HG02678 (cell line): Measurements from ENCODE around the gene TUBB2B.

Source experiments
- ATAC-seq: cut with Tn5 transposase; IDR thresholded peaks from one replicate; pipeline ENCODE4 v1.9.1; 2021; ENCODE audit warnings: mild to moderate bottlenecking, moderate library complexity; ENCODE audit not compliant: unreplicated experiment

Gene TUBB2B

GRCh38 chr6:3227363-3228045 lies at the start of gene TUBB2B:
TUBB2B (minus strand) TSS chr6:3227653; CDS start chr6:3227543, 110 bp downstream.
- no peak for ATAC-seq

DNA sequence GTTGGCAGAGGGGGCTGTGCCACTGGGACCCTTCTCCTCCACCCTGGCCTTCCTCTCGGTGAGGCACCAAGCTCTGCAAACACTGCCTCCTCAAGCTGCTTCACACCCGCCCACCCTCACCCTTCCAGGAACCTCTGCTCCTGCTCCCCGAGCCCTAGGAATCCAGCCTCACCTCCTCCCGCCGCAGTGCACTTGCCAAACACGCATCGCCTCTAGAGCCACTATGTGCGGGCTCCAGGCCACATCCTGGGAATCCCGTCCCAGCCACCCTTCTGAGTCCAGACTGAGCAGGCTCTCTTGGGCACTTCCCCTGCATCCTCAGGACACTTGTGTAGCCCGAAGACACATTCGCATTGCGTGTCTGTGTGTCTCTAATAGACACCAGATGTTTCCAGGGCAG lies 49.8 kb upstream of the TUBB2B start:
- ATAC-seq = no peak

GRCh38 chr6:3276174-3277167 lies 49.0 kb upstream of the TUBB2B start:
- ATAC-seq = no peak

DNA sequence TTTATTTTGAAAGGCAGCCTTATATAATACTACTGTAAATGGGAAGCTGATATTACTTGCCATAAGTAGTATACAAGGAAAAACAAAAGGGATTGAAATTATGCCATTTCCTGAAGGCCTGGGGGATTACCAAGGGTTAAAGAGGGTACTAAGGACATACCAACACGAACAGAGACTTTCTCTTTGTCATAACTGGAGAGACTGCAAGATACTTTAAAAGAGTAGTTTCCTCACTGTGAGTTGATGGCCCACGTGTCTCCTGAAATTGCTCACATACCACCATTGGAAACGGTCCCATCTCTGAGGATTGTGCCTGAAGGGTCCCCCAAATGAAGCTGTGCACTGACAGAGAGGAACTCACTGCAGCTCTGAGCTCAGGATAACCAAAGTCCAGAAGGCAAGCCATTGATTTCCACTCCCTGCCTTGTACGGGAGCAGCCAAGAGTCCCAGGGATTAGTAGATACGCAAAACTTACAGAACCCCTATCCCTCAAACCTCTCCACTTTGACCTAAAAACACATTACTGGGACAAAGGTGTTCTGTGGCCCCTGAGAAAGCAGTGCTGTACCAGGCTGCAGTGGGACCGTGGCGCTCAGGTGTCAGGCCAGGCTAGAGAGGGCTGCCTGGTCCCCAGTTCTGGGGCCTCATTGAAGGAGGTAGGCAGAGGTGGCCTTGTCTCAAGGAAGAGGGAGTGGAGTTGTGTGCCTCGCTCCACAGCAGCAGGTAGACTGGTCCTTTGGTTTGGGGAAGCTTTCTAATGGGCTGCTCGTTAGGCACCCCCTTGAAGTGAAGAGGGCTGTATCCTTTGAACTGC lies 46.5 kb upstream of the TUBB2B start:
- ATAC-seq = no peak

DNA sequence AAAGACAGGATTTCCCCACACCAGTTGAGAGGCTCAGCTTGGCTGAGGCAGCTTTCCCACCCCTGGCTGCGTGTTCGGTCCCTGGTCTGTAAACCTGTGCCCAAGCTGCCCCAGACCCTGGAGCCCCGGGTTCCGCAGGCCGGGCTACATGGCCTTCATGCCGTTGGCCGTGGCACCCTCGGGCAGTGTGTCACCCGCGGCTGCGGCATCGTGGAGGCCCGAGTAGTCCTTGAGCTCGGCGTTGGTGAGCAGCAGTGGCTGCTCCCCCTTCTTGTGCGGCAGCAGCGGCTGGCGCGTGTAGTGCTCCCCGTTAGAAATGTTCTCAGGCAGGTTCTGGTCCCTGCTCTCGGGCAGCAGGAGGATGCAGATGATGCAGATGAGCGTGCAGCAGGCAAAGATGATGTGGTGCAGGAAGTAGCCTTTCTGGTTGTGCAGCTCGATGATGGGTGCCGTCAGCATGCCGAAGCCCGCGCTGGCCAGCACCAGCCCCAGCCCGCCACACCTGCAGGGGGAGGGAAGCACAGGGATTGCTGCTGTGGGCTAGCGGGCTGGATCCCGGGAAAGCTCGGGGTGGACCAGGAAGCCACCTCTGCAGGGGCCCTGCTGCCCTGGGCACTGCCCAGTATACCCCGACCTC lies 45.6 kb upstream of the TUBB2B start:
- no peak for ATAC-seq

DNA sequence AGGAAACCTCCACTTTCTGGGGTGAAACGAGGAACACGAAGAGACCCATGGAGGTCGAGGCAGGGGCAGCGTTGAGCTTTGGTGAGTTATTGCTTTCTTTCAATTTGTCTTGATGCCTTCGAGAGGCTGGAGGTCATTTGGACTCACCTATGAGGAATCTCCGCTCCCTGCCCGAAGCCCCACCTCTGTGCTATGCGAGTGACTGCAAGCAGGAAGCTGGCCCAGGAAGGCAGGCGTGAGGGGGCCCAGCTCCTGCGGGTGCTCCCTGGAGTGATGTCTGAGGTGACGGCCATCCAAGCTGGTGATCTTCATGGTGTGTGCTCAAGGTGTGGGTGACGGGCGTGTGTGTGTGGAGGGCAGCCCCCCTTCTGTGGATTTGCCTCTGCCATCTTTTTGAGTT lies 44.3 kb upstream of the TUBB2B start:
- ATAC-seq = no peak

DNA sequence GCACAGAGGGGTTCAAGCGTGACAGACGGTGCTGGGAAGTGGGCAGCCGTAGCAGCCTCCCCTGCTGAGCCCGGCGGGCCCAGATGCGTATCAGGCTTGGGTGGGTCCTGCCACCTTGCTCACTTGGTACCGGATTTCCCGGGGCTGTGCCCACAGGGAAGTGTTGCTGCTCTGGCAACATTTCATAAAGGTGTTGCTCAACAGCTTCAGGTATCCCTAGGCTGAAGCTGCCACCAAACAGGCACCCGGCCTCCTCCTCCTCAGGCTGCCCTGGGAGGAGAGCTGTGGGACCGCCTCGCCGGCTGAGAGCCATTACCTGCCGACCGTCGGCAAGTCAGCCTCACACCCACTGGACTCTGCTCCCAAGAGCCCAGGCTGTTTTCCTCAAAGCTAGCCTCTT lies 42.8 kb upstream of the TUBB2B start:
- ATAC-seq = no peak

DNA sequence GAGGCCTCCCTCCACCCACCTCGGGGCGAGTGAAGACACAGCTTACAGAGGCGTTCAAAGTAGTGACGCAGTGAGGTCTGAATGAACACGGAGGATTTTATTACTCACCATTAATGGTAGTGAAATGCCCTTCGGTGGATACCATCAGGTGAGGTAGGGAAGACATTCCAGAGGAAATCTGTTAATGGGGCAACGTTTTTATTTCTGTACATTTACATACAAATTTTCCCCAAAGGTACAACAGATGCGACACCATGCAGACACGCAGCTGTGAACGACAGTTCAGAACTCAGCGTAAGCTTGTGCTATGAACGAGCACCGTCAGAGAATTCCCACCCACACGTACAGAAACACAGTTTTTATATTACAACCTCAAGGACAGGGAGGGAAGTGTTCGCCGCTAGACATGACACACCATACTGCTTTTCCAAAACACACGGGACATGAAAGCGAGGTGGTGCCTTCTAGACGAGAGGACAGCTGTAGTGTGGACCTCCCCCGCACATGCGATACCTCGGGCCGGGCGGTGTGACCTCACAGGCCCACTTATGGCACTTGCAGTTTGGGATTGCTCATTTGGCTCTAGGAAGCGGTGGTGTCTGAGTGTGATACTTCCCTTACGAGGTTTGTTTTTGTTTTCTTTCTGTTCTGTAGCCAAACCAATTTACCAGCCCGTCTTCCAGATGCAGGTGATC lies 42.0 kb upstream of the TUBB2B start:
- ATAC-seq = no peak

- ATAC-seq = no peak
These were observed 41.2 kb upstream of the TUBB2B start for GRCh38 chr6:3268680-3269079.

- ATAC-seq = no peak
These were observed 39.7 kb upstream of the TUBB2B start for GRCh38 chr6:3267162-3267561.

GRCh38 chr6:3266170-3266569 lies 38.7 kb upstream of the TUBB2B start:
- ATAC-seq = no peak

GRCh38 chr6:3265671-3266070 lies 38.2 kb upstream of the TUBB2B start:
- no peak for ATAC-seq

DNA sequence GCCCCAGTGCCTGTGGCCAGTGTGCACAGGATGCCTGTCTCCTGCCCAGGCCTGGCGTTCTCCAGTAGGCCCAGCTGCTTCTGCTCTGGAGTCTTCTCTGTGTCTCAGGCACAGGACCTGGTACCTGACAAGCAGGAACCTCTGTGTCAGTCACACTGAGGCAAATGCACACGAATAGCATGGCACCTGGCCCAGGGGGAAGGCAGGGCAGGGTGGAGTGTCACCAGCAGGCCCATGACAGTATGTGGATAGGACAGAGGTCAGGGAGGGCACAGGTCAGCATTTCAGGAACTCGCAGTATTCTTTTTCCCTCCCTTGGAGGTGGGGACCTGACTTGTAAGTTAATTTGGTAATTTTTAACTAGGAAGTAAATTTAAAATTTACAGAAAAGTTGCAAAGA lies 36.9 kb upstream of the TUBB2B start:
- no peak for ATAC-seq

DNA sequence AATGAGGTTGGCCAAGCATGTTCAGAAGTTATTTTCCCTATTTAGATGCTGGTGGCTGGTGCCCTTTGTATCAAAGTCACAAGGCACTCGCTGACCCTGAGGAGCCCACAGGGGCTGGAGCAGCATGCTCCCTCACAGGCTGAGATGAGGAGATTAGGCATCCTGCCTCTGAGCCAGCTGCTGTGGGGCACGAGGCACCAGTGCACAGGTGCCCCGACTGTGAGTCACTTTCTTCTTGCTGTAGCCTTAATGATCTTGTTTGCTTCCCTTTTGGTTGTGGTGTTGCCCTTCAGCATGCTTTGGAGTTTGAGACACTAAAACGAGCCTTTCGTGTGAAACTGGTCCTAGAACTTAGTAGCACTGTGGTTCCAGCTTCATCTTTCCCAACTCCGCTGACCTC lies 35.6 kb upstream of the TUBB2B start:
- ATAC-seq = no peak

- ATAC-seq = no peak
These were observed 34.5 kb upstream of the TUBB2B start for GRCh38 chr6:3261921-3262320.

DNA sequence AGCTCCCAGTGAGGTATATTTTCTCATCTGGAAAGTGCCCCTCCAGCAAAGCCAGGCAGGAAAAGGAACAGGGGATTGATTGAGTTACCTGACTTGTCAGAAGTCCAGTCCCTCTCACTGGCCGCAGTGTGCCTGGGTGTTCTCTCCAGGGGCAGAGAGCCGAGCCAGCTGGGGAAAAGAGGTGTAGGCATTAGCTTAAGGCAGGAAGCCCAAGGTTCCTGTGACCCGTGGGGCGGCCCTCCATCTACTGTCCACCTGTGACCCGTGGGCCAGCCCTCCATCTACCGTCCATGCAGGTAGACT lies 34.0 kb upstream of the TUBB2B start:
- ATAC-seq = no peak

DNA sequence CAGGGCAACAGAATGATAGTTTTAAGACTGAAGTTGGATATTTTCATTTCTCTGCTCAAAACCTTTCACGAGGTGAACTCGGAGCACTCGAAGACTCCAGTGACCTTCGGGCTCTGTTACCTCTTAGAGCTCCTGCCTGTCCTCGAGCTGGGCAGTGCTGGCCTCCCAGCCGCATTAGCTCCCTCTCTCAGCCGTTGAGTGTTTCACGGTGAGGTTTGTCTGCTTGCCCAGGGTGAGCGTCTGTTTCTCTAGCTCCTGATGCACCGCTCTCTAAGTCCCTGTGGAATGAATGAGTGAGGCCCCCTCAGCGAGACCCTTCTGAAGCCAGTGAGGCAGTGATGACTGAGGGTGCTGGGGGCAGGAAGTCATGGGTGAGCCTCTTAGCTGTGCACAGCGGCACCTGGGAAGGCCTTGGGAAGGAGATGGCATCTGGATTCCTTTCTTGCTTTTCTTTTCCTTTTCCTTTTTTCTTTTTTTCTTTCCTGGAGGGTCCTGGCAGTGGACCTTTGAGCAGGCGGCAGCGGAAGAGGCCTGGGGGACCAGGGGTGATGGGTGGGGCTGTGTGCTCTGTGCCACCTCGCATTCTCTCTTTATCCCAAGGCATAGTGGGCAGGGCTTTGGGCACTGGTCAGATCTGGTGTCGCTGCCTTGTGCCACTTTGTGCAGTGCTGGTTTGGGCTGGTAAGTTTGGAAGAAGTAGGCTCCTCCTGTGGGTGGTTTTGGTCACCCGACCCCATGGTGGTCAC lies 33.5 kb upstream of the TUBB2B start:
- ATAC-seq = no peak

DNA sequence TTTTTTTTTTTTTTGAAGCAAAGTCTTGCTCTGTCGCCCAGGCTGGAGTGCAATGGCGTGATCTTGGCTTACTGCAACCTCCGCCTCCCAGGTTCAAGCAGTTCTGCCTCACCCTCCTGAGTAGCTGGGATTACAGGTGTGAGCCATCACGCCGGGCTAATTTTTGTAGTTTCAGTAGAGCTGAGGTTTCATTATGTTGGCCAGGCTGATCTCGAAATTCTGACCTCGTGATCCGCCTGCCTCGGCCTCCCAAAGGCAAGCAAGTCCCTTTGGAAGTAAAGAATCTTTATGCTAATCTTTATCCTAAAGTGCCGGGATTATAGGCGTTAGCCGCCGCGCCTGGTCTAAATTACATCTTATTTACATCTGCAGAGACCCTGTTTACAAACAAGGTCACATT lies 32.8 kb upstream of the TUBB2B start:
- no peak for ATAC-seq

DNA sequence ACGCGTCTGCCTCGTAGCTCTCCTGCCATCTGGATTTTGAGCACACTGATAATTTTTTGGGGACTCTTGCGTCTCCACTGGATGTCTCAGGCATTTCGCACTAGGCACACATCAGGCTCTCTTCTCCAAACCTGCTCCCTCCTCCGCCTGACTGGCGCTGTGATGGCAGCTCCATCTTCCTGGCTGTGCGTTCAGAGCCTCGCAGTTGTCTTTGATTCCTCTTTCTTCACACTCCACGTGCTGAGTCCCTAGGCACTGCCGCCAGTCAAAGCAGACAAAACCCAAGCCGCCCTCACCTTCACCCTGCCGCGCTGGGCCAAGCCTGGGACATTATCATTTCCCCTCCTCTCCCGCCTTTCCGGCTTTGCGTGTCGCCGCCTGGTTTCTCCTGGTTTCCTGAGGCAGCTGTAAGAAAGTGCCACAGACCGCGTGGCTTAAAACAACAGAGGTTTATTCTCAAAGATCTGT lies 32.1 kb upstream of the TUBB2B start:
- peak; percentile 26 for ATAC-seq
